ENCODE measurements around the gene BEX4. TPM values are rescaled to one million over a fixed set of nuclear protein-coding genes. Genes with fewer than 3 reads are reported as not detected.

Gene BEX4, protein sequence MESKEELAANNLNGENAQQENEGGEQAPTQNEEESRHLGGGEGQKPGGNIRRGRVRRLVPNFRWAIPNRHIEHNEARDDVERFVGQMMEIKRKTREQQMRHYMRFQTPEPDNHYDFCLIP
- polyA plus RNA-seq = 241 and 356 TPM in 2 replicates

DNA sequence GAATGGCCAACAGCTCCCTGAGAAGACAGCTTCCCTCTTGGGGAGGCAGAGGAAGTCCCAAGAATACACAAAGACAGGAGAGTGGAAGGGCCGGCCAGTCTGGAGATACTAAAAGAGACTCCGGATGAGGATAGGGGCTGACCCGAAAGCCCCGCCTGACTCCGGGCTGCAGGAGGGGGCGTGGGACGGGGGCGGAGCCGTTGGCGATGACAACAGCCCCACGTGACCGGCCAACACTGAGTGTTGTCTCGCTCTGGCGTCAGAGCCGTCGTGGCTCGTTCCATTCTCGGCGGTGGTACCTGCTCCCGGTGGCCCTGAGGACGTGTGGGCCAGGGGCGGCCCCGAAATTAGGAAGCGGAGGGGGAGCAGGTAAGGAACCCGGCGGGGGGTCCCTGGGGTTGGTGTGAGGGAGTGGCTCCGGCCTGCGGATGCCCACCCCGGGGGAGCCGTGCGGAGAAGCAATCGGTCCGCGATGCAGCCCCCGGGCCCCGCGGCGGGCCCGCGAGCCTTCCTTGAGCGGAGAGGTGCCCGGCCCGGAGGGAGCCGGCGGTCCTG, at the start of gene BEX4:
Gene BEX4, plus strand, starts transcription at position 239 of the 555 bp plus-strand sequence. CDS start 1,046 bp downstream, outside the sequence.

DNA sequence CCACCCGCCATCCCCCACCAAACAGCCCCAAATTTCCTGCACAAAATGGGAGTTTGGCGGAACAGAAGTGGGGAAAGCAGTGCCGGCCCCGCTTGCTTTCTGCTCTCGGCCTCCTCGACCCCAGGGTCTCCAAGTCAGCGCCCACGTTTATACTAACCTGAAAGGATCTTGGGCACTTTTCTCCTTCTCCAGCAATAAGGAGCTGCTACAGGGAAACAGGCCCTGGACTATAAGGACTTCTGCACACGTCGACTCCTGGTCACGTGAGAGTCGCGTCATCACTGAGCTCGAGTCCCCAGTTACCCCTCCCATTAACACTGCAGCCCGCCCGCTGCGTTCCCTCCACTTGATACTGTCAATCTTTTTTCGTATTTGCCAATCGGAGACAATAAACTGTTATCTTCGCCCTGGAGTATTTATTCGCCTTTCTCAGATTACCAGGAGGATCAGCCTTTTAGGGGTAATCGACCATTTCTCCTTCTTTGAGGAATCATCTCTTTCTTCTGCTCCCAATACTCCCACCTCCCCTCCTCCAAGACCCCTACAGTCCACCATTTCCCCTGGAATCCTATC, 40.1 kb downstream of the BEX4 start, which contains the start of gene TCEAL8:
Gene TCEAL8, minus strand, starts transcription at position 235 of the 573 bp plus-strand sequence. CDS start 1,176 bp downstream, outside the sequence.

Other genes with a start within 250 kb of the BEX4 start
- 502 and 529 TPM in 2 replicates for gene BEX1, start 150.9 kb upstream of the BEX4 start, polyA plus RNA-seq
- gene NXF3, start 122.0 kb upstream of the BEX4 start, polyA plus RNA-seq = not detected in 2 replicates
- 196 and 242 TPM in 2 replicates for gene TCEAL8, start 40.0 kb downstream of the BEX4 start, polyA plus RNA-seq
- gene TCEAL5, start 61.6 kb downstream of the BEX4 start, polyA plus RNA-seq = 8.7 and 28.3 TPM in 2 replicates
- gene BEX2, start 95.9 kb downstream of the BEX4 start, polyA plus RNA-seq = 398 and 432 TPM in 2 replicates
- 45.5 and 176 TPM in 2 replicates for gene TCEAL7, start 115.1 kb downstream of the BEX4 start, polyA plus RNA-seq
- gene TCEAL9, start 141.4 kb downstream of the BEX4 start, polyA plus RNA-seq = 60.7 and 77.4 TPM in 2 replicates
- 2,370 and 2,399 TPM in 2 replicates for gene BEX3, start 161.4 kb downstream of the BEX4 start, polyA plus RNA-seq

All from Purkinje cell (primary cell).